Astrocyte (in vitro differentiated cells and primary cell): ENCODE results near the gene USP16. TPM values are rescaled to one million over a fixed set of nuclear protein-coding genes. Genes with fewer than 3 reads are reported as not detected.
A peak's percentile ranks its signal among the peaks of the same experiment; 100 is the strongest.

ENCODE experiments used
- DNase-seq: peaks from one replicate; pipeline ENCODE4 v3.0.0-alpha.2; 2010; ENCODE audit warnings: low read depth
- FAIRE-seq: peaks from 2 replicates; lab custom pipeline; 2011; peaks lifted over from hg19 to GRCh38; lab: Jason Lieb, UNC
- H2AFZ ChIP-seq: 2 replicates; pipeline ENCODE4 v1.6.0; 2012; ENCODE audit warnings: low read depth, low read length, inconsistent platforms
- H3K27ac ChIP-seq: 2 replicates; pipeline ENCODE4 v1.5.1; 2011; ENCODE audit warnings: low read depth, low read length, inconsistent platforms
- H3K27me3 ChIP-seq: 2 replicates; pipeline ENCODE4 v1.6.0; 2011; ENCODE audit warnings: low read length, inconsistent platforms; ENCODE audit not compliant: insufficient read depth
- H3K36me3 ChIP-seq: 2 replicates; pipeline ENCODE4 v1.5.1; 2011; ENCODE audit warnings: low read length, inconsistent platforms; ENCODE audit not compliant: insufficient read depth
- H3K4me1 ChIP-seq: 2 replicates; pipeline ENCODE4 v1.5.1; 2011; ENCODE audit warnings: low read length, inconsistent platforms; ENCODE audit not compliant: insufficient read depth
- H3K4me2 ChIP-seq: 2 replicates; pipeline ENCODE4 v1.6.0; 2012; ENCODE audit warnings: low read length, inconsistent platforms
- H3K4me3 ChIP-seq: 2 replicates; pipeline ENCODE4 v1.5.1; 2011; ENCODE audit warnings: low read depth, mild to moderate bottlenecking, low read length, inconsistent platforms; ENCODE audit not compliant: insufficient read depth
- H3K79me2 ChIP-seq: 2 replicates; pipeline ENCODE4 v1.6.0; 2012; ENCODE audit warnings: mild to moderate bottlenecking, low read length, inconsistent platforms; ENCODE audit not compliant: insufficient read depth
- H3K9ac ChIP-seq: 2 replicates; pipeline ENCODE4 v1.6.0; 2012; ENCODE audit warnings: mild to moderate bottlenecking, low read length, inconsistent platforms
- H3K9me3 ChIP-seq: 2 replicates; pipeline ENCODE4 v1.5.1; 2012; ENCODE audit warnings: low read depth, mild to moderate bottlenecking, low read length, inconsistent platforms; ENCODE audit not compliant: insufficient read depth
- H4K20me1 ChIP-seq: 2 replicates; pipeline ENCODE4 v1.6.0; 2012; ENCODE audit warnings: low read length, inconsistent platforms; ENCODE audit not compliant: insufficient read depth
- H3K27ac Mint-ChIP-seq: one replicate; pipeline ENCODE4 v1.8.0; 2021; ENCODE audit warnings: mild to moderate bottlenecking, mixed read lengths; ENCODE audit not compliant: unreplicated experiment
- H3K27me3 Mint-ChIP-seq: one replicate; pipeline ENCODE4 v1.8.0; 2021; ENCODE audit warnings: low read depth, mixed read lengths; ENCODE audit not compliant: unreplicated experiment
- H3K36me3 Mint-ChIP-seq: one replicate; pipeline ENCODE4 v1.8.0; 2021; ENCODE audit warnings: low read depth, mixed read lengths; ENCODE audit not compliant: unreplicated experiment
- H3K4me1 Mint-ChIP-seq: one replicate; pipeline ENCODE4 v1.8.0; 2021; ENCODE audit warnings: low read depth, mixed read lengths; ENCODE audit not compliant: unreplicated experiment
- H3K4me3 Mint-ChIP-seq: one replicate; pipeline ENCODE4 v1.8.0; 2021; ENCODE audit warnings: mild to moderate bottlenecking, moderate library complexity, mixed read lengths; ENCODE audit not compliant: unreplicated experiment
- H3K9me3 Mint-ChIP-seq: one replicate; pipeline ENCODE4 v1.8.0; 2021; ENCODE audit warnings: mild to moderate bottlenecking, mixed read lengths; ENCODE audit not compliant: unreplicated experiment
- CTCF ChIP-seq: IDR thresholded peaks from 2 replicates; pipeline ENCODE4 v1.5.1; 2011; ENCODE audit warnings: low read depth, mild to moderate bottlenecking, inconsistent platforms, low read length, moderate library complexity; ENCODE audit not compliant: insufficient read depth
- EZH2 ChIP-seq: IDR thresholded peaks from 2 replicates; pipeline ENCODE4 v1.6.1; 2012; ENCODE audit warnings: mild to moderate bottlenecking, low read length, inconsistent platforms; ENCODE audit not compliant: insufficient read depth
- total RNA-seq: library from RNA; stranded (reverse); gene quantifications from 2 replicates; pipeline ENCODE4 v1.2.1, GENCODE V29; 2021

The USP16 gene
- total RNA-seq, 1 donor from 2014 or later = 30.3 TPM

GRCh38 chr21:29055080-29055479 lies 30.6 kb downstream of the USP16 start:
- Histone ChIP-seq H3K4me1 (no peaks in the 10 kb centered on the region), H3K9ac (no peak overlapping the region), H3K4me3 (no peak overlapping the region), H3K4me2 (no peak overlapping the region), H2AFZ (no peak overlapping the region), H3K27me3 (no peaks in the 10 kb centered on the region), H3K9me3 (no peaks in the 10 kb centered on the region), H3K27ac (no peak overlapping the region), H3K36me3 (peaks cover 42% of the 10 kb centered on the region), H4K20me1 (peaks cover 5% of the 10 kb centered on the region), H3K79me2 (no peaks in the 10 kb centered on the region)
- Mint-ChIP-seq H3K4me3 (no peak overlapping the region), H3K27ac (no peak overlapping the region), H3K27me3 (no peaks in the 10 kb centered on the region), H3K4me1 (peaks cover 9% of the 10 kb centered on the region), H3K9me3 (no peaks in the 10 kb centered on the region), H3K36me3 (peaks cover 4% of the 10 kb centered on the region)
- FAIRE-seq (no peak), DNase-seq (no peak)
- TF ChIP-seq EZH2 (no peak), CTCF (no peak)

- no peaks in the 10 kb centered on the region for H3K79me2 ChIP-seq
- peaks cover 41% of the 10 kb centered on the region for H3K36me3 ChIP-seq
- no peak overlapping the region for H2AFZ ChIP-seq
- FAIRE-seq (no peak), DNase-seq (no peak)
- Mint-ChIP-seq H3K36me3 (peaks cover 4% of the 10 kb centered on the region), H3K4me3 (no peak overlapping the region), H3K27me3 (no peaks in the 10 kb centered on the region), H3K27ac (no peak overlapping the region), H3K4me1 (peaks cover 9% of the 10 kb centered on the region), H3K9me3 (no peaks in the 10 kb centered on the region)
- H3K27me3 ChIP-seq = no peaks in the 10 kb centered on the region
- H3K4me1 ChIP-seq = no peaks in the 10 kb centered on the region
- H3K9me3 ChIP-seq = no peaks in the 10 kb centered on the region
- TF ChIP-seq CTCF (no peak), EZH2 (no peak)
- H3K4me3 ChIP-seq = no peak overlapping the region
- no peak overlapping the region for H3K4me2 ChIP-seq
- H3K9ac ChIP-seq = no peak overlapping the region
- H3K27ac ChIP-seq = no peak overlapping the region
- peaks cover 5% of the 10 kb centered on the region for H4K20me1 ChIP-seq
Observed at GRCh38 chr21:29056005-29056404, 31.5 kb downstream of the USP16 start.

- H3K4me3 ChIP-seq = no peak overlapping the region
- peaks cover 9% of the 10 kb centered on the region for H3K4me1 Mint-ChIP-seq
- peaks cover 6% of the 10 kb centered on the region for H3K36me3 Mint-ChIP-seq
- no peak overlapping the region for H3K27ac Mint-ChIP-seq
- H3K27me3 ChIP-seq = no peaks in the 10 kb centered on the region
- no peak for FAIRE-seq
- TF ChIP-seq CTCF (no peak), EZH2 (no peak)
- H3K79me2 ChIP-seq = no peaks in the 10 kb centered on the region
- no peaks in the 10 kb centered on the region for H3K4me1 ChIP-seq
- H3K4me3 Mint-ChIP-seq = no peak overlapping the region
- H4K20me1 ChIP-seq = peaks cover 5% of the 10 kb centered on the region
- H3K4me2 ChIP-seq = no peak overlapping the region
- DNase-seq = peak; percentile 12
- no peaks in the 10 kb centered on the region for H3K9me3 Mint-ChIP-seq
- H3K36me3 ChIP-seq = peaks cover 46% of the 10 kb centered on the region
- H3K27ac ChIP-seq = no peak overlapping the region
- no peak overlapping the region for H3K9ac ChIP-seq
- H3K27me3 Mint-ChIP-seq = no peaks in the 10 kb centered on the region
- H2AFZ ChIP-seq = no peak overlapping the region
- H3K9me3 ChIP-seq = no peaks in the 10 kb centered on the region
Observed at GRCh38 chr21:29056538-29057050, 32.1 kb downstream of the USP16 start.
